Tongue (tissue), 2 donors: ENCODE data around the gene DNAH14. TPM values are rescaled to one million over a fixed set of nuclear protein-coding genes. Genes with fewer than 3 reads are reported as not detected.
A peak's percentile ranks its signal among the peaks of the same experiment; 100 is the strongest.
"Not testable (repeated sequence)": the region's sequence is repeated elsewhere in the genome, so short reads cannot be mapped to it uniquely, and the experiment has no call there.

ENCODE experiments used
- DNase-seq: peaks from one replicate; pipeline ENCODE4 v3.0.0-alpha.2; 2015
- total RNA-seq: library from RNA; depleted of rRNA; stranded (reverse); fragments of >200 nt; gene quantifications from one replicate; pipeline ENCODE4 v1.2.3, GENCODE V29; 2014

DNAH14 gene
- total RNA-seq: 20.2 TPM

GRCh38 chr1:224929335-224930237 lies at the start of gene DNAH14:
Gene DNAH14, plus strand, starts transcription at chr1:224929675. Its CDS starts 23,028 bp downstream, at chr1:224952703.
- DNase-seq: peak; percentile 83

DNA sequence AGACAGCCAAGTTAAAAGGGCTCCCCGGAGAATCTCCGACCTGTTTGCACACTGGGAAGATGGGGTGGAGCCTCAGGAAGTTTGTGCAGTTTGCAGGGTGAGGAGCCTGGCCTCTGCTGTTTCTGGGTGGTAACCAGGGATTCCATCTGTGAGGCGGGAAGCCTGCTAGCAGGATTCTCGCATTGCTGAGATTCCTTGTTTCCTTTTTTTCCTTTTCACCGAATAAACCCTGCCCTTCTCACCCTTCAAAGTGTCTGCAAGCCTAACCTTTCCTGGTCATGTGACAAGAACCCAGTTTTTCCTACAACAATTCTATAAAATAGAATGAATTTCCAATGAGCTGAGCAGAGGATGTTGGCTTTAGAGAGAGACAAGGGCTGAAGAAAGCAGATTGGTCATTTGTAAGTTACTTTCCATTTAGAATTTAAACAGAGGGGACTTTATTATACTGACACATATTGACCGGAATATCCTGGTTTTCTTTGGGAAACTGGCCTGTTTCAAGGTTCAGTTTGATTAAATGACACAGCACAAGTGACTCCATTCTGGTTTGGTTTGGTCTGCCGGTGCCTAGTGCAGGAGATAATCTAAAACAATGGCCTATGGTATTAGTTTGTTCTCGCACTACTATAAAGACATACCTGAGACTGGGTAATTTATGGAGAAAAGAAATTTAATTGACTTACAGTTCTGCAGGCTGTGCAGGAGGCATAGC lies 48.7 kb upstream of the DNAH14 start:
- DNase-seq: peak; percentile 14

DNA sequence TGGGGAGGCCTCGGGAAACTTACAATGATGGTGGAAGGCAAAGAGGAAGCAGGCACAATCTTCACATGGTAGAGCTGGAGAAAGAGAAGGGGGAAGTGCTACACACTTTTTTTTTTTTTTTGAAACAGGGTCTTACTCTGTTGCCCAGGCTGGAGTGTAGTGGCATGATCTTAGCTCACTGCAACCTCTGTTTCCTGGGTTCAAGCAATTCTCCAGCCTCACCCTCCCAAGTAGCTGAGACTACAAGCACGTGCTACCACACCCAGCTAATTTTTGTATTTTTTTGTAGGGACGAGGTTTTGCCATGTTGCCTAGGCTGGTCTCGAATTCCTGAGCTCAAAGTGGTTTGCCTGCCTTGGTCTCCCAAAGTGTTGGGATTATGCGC lies 48.2 kb upstream of the DNAH14 start:
- not testable (repeated sequence) for DNase-seq

DNA sequence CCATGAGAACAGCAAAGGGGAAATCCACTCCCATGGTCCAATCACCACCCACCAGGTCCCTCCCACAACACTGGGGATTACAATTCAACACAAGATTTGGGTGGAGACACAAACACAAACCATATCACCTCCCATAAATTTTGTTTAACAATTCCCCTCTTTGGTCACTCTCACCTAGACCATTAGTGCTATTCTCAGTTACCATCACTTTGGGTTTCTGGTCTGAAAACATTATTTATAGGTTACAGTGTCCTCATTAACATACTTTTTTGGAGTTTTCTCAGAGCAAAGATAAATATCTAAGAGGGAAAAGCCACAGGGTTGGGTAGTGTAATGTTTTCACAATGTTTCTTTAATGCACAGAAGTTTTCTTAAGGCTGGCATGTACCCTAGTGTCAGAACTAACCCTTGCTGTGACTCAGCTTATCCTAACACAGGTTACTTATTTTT lies 47.7 kb upstream of the DNAH14 start:
- DNase-seq: no peak

DNA sequence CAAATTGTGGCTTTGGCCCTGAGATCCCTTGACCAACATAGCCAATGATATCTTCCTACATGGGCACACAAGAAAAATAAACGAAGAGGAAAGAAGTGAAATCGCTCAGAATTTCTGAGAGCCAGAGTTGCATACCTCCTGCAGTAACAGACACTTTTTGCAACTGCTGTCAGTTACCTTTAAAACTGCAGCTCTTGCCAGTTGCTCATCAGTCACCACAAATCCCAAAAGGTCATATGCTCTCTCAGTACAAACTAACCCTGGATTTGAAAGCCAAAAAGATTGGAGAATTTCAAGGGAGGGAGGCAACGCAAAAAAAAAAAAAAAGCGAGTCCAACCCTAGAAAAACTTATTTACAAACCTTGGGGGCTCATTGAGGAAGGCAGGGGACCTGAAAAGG lies 47.2 kb upstream of the DNAH14 start:
- no peak for DNase-seq

DNA sequence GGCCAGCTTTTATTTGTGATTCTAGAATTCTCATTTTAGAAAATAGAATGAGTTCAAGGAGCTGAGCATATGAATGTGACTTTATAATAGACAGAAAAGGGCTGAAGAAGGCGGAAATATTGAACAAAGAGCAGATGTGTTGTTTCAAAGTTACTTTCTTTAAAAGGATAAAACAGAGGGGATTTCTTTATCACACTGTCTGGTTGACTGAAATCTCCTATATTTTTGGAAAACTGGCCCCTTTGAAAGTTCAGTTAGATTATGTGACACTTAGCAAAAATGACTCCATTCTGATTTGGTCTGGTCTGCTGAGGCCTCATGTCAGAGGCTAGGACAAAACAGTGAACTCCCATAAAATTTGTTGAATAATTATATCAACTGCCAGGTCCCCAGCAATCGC lies 46.4 kb upstream of the DNAH14 start:
- DNase-seq: no peak

DNA sequence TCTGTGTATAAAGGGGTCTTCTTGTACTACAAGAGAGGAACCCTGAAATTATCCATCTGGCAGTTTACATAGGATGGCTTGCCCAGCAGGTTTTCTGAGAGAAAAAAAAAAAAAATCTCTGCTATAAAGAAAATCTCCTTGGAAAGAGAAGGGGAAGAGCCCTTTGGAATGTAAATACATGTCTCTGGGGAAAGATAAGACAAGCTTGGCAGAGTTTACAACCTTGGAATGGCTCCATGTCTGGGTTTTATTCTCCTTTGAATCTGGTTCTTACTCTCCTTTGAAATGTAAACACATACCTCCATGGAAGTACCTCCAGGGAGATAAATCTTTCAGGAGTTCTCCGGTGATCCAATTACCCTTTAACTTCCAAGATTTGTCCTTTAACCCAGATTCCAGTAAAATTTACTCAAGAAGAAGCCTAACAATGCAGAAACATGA lies 45.1 kb upstream of the DNAH14 start:
- DNase-seq: no peak

DNA sequence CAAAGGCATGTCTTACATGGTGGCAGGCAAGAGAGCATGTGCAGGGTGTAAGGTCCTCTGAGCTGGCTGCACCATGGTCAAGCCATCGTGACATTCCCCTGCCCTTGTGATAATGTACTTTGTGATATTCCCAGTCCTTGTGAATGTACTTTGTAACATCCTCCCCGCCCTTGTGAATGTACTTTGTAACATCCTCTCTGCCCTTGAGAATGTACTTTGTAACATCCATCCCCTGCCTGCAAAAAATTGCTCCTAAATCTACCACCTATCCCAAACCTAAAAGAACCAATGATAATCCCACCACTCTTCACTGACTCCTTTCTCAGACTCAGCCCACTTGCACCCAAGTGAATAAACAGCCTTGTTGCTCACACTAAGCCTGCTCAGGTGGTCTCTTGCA lies 44.1 kb upstream of the DNAH14 start:
- DNase-seq: not testable (repeated sequence)

- no peak for DNase-seq
These were observed 34.6 kb upstream of the DNAH14 start for GRCh38 chr1:224894915-224895314.

- no peak for DNase-seq
These were observed 33.2 kb upstream of the DNAH14 start for GRCh38 chr1:224896130-224896781.

GRCh38 chr1:224897529-224898327 lies 31.7 kb upstream of the DNAH14 start:
- DNase-seq: no peak

GRCh38 chr1:224898937-224899336 lies 30.5 kb upstream of the DNAH14 start:
- no peak for DNase-seq

- DNase-seq: peak; percentile 56
These were observed 29.3 kb upstream of the DNAH14 start for GRCh38 chr1:224900062-224900630.

DNA sequence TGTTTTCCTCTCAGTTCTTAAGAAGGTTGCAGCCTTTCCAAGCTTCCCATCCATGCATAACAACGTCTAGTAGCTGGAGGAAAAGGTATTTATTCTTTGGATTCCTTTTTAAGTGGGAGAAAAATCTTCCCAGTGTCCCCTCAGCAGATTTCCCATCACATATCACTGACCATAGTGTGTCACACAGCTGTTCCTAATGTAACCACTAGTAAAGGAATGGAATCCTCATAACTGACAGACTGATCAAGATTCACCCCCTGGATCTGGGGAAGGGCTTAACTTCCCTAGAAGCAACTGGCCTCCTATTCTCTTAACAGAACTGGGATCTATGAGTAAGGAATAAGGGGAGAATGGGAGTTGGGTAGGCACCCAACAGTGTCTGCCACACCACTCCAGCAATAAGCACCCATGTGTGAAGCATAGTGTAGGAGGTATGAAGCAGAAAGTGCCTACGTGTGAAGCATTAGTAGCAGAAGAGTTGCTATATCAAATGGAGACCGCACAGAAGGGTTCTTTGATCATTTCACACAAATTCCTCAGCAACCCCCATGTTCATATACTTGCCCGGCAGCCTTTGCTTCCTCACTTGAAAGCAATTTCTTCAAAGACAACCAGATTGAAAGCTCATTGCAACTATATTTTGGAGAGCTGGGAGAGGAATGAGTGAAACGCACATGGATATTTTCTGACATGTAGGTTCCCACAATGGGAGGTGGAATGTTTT lies 28.2 kb upstream of the DNAH14 start:
- no peak for DNase-seq

DNA sequence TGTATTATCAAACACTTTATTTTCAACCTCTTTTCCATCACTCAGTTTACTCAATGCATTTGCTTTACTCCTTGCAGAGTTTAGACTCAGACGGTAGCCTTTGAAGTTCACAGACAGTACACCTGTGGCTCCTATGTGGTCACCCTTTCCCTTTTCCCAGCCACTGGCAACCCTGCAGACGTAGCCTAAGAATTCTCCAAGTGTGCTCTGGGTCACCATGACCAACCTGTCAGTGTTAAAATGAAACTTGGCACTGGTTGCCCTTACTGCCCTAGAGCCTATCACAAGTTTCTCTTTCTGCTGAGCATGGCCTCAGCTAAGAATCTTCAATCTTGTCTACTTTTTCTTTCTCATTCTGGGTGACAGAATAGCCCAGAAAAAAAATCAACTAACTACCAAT lies 25.5 kb upstream of the DNAH14 start:
- DNase-seq: no peak

GRCh38 chr1:224906340-224906739 lies 23.1 kb upstream of the DNAH14 start:
- no peak for DNase-seq

- no peak for DNase-seq
These were observed 18.3 kb upstream of the DNAH14 start for GRCh38 chr1:224911217-224911616.

DNA sequence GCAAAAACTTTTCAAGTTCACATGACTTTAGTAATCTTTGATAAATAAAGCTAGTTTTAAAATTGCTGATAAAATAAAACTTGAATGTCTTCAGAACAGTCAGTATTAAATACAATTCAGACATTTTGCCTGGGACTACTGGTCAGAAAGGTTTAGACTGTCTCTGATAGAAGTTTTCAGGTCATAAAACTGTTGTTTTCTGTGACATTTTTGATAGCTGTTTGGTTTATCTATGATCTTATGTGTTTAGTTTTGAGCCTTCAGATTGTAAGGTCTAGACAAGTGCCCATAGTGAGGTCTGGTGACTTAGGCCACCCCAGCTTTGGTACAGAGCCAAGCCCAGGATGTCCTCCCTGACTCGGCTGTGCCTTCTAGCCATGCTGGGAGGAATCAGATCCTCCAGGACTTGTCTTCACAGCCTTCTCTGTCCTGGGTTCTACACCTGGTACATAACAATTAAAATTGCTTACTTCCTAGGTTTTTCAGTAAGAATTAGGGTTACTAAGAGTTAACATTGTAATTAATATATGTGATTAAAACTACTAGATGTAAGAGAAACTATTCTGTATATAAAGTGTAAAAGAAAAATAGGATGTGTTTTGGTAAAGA lies 15.1 kb upstream of the DNAH14 start:
- no peak for DNase-seq

DNA sequence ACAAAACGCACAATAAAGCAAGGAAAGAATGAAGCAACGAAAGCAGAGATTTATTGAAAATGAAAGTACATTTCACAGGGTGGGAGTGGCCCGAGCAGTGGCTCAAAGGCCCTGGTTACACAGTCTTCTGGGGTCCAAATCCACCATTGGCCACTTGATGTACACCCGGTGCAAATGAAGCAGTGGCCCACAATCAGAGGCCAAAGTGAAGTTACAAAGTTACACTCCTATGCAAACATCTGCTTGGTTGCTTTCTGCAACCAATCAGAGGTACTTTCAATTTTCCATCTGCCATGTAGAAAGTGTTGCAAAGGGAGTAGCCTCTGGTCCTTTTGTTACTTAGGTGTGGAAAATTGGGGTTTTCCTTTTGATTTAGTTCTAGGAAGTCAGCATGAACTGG lies 10.0 kb upstream of the DNAH14 start:
- DNase-seq: no peak

GRCh38 chr1:224920930-224921329 lies 8.5 kb upstream of the DNAH14 start:
- no peak for DNase-seq

DNA sequence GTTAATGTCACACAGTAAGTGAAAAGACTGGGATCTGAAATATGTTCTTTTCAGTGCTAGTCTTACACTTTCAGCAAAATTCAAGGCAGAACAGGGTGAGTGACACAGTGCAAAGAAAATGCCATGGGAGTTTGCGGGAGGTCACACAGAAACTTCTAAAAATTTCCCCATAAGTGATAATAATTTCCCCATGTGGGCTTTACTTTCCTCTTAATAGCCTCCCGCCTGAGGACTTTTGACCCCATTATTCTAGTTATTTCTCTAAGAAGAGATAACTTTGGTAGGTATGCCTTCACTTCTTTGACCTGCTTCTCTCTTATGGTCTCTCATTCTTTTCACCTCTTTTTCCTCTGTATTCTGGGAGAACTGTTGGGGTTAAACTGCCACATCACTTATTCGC lies 8.1 kb upstream of the DNAH14 start:
- DNase-seq: no peak
